Suprapubic skin (tissue), 4 donors: Measurements from ENCODE around the gene NCBP2L. TPM values are rescaled to one million over a fixed set of nuclear protein-coding genes. Genes with fewer than 3 reads are reported as not detected.
"Not testable (repeated sequence)": the region's sequence is repeated elsewhere in the genome, so short reads cannot be mapped to it uniquely, and the experiment has no call there.

Experiments used
- DNase-seq, 2 donors: peaks; one replicate each; pipeline ENCODE4 v3.0.0-alpha.2; 2019; ENCODE audit warnings: low spot score in 2 of 2
- H3K27ac ChIP-seq: fragments of 200-600 bp; sonication (generic); one replicate; pipeline ENCODE4 v1.5.1; 2019
- H3K27me3 ChIP-seq: fragments of 200-600 bp; sonication (generic); one replicate; pipeline ENCODE4 v1.5.1; 2019
- H3K36me3 ChIP-seq: fragments of 200-600 bp; sonication (generic); one replicate; pipeline ENCODE4 v1.5.1; 2019
- H3K4me1 ChIP-seq: fragments of 200-600 bp; sonication (generic); one replicate; pipeline ENCODE4 v1.5.1; 2019
- H3K4me3 ChIP-seq: fragments of 200-600 bp; sonication (generic); one replicate; pipeline ENCODE4 v1.5.1; 2019; ENCODE audit warnings: mild to moderate bottlenecking
- H3K9me3 ChIP-seq: fragments of 200-600 bp; sonication (generic); one replicate; pipeline ENCODE4 v1.5.1; 2019
- CTCF ChIP-seq, 2 donors: fragments of 200-600 bp in 1 of 2; fragments of 450-650 bp in 1 of 2; sonication (generic) in 1 of 2; IDR thresholded peaks; one replicate each; pipeline ENCODE4 v1.5.1; 2016 to 2019; ENCODE audit warnings: antibody characterized with exemption in 2 of 2, mild to moderate bottlenecking in 1 of 2, moderate library complexity in 1 of 2
- EP300 ChIP-seq: sonication (generic); formaldehyde crosslinking; IDR thresholded peaks from one replicate; pipeline ENCODE4 v1.6.1; 2017; ENCODE audit warnings: antibody characterized with exemption
- POLR2A ChIP-seq, 2 donors: fragments of 450-650 bp; IDR thresholded peaks; one replicate each; pipeline ENCODE4 v1.6.1; 2017; ENCODE audit warnings: antibody characterized with exemption in 2 of 2, mild to moderate bottlenecking in 2 of 2, moderate library complexity in 2 of 2
- POLR2AphosphoS5 ChIP-seq, 3 donors: sonication (generic); formaldehyde crosslinking; IDR thresholded peaks; one replicate each; pipeline ENCODE4 v1.6.1; 2017; ENCODE audit warnings: antibody characterized with exemption in 3 of 3
- WGBS: methylation state at CpG from one replicate; pipeline ENCODE4 v1.1.5; 2018; 5-methylcytosine and 5-hydroxymethylcytosine counted together
- total RNA-seq, 4 donors: library from RNA; depleted of rRNA; stranded (reverse); fragments of >200 nt; gene quantifications; one replicate each; pipeline ENCODE4 v1.1.0, GENCODE V29; 2016

The NCBP2L gene
- total RNA-seq, 4 donors from 2014 or later: not detected

GRCh38 chrX:107805179-107805578 is 27.6 kb downstream of the NCBP2L start:
- TF ChIP-seq CTCF (IDR thresholded peaks at IDR 0.05) (no peak), EP300 (no peak), POLR2A (IDR thresholded peaks at IDR 0.05) (no peak), POLR2AphosphoS5 (IDR thresholded peaks at IDR 0.05) (no peak)

GRCh38 chrX:107810053-107810452 is 32.5 kb downstream of the NCBP2L start:
- not testable (repeated sequence) for H3K36me3 ChIP-seq, H3K9me3 ChIP-seq, H3K4me3 ChIP-seq, DNase-seq, H3K4me1 ChIP-seq, H3K27me3 ChIP-seq, H3K27ac ChIP-seq
- 85% methylated on average over 10 of the region's 10 CpGs for WGBS

More at GRCh38 chrX:107805179-107805578, 27.6 kb downstream of the NCBP2L start:
- Histone ChIP-seq H3K36me3 (no peaks in the 10 kb centered on the region), H3K27me3 (no peaks in the 10 kb centered on the region), H3K4me3 (no peak overlapping the region), H3K27ac (no peak overlapping the region), H3K9me3 (no peaks in the 10 kb centered on the region), H3K4me1 (no peaks in the 10 kb centered on the region)
- WGBS: 80% methylated on average over 3 of the region's 3 CpGs
- DNase-seq: no peak

- no peaks in the 10 kb centered on the region for H3K9me3 ChIP-seq
- no peak for DNase-seq
- no peak for TF ChIP-seq POLR2A (IDR thresholded peaks at IDR 0.05)
- no peak for TF ChIP-seq EP300
- TF ChIP-seq POLR2AphosphoS5 (IDR thresholded peaks at IDR 0.05): no peak
- TF ChIP-seq CTCF (IDR thresholded peaks at IDR 0.05): no peak
Measured at GRCh38 chrX:107818900-107819521, 41.5 kb downstream of the NCBP2L start.

GRCh38 chrX:107823042-107823441 is 45.5 kb downstream of the NCBP2L start:
- WGBS: 69% methylated on average over 2 of the region's 2 CpGs
- H3K4me3 ChIP-seq: no peak overlapping the region
- no peaks in the 10 kb centered on the region for H3K27me3 ChIP-seq
- H3K27ac ChIP-seq: no peak overlapping the region
- peaks cover 15% of the 10 kb centered on the region for H3K4me1 ChIP-seq
- no peak for DNase-seq
- TF ChIP-seq POLR2A (IDR thresholded peaks at IDR 0.05): no peak
- TF ChIP-seq EP300: no peak
- TF ChIP-seq POLR2AphosphoS5 (IDR thresholded peaks at IDR 0.05): no peak
- no peak for TF ChIP-seq CTCF (IDR thresholded peaks at IDR 0.05)
- no peaks in the 10 kb centered on the region for H3K9me3 ChIP-seq
- H3K36me3 ChIP-seq: no peaks in the 10 kb centered on the region

More at GRCh38 chrX:107818900-107819521, 41.5 kb downstream of the NCBP2L start:
- Histone ChIP-seq H3K27me3 (no peaks in the 10 kb centered on the region), H3K27ac (no peak overlapping the region), H3K4me1 (no peaks in the 10 kb centered on the region), H3K36me3 (no peaks in the 10 kb centered on the region), H3K4me3 (no peak overlapping the region)

GRCh38 chrX:107823456-107823855 is 45.9 kb downstream of the NCBP2L start:
- Histone ChIP-seq H3K4me3 (no peak overlapping the region), H3K27ac (no peak overlapping the region), H3K36me3 (no peaks in the 10 kb centered on the region), H3K9me3 (no peaks in the 10 kb centered on the region), H3K4me1 (peaks cover 15% of the 10 kb centered on the region), H3K27me3 (no peaks in the 10 kb centered on the region)
- DNase-seq: no peak
- TF ChIP-seq POLR2AphosphoS5 (IDR thresholded peaks at IDR 0.05) (no peak), POLR2A (IDR thresholded peaks at IDR 0.05) (no peak), CTCF (IDR thresholded peaks at IDR 0.05) (no peak), EP300 (no peak)
- WGBS: 43% methylated on average over 1 of the region's 1 CpG
